NB4 (cell line): ENCODE data around the gene UNC5A.

ENCODE experiments used
- CTCF ChIP-seq: IDR thresholded peaks from one replicate; pipeline ENCODE4 v1.5.1; 2012; ENCODE audit warnings: low read depth, low read length
- MAX ChIP-seq: IDR thresholded peaks from 2 replicates; pipeline ENCODE4 v1.6.1; 2011; ENCODE audit warnings: low read depth, low read length
- MYC ChIP-seq: IDR thresholded peaks from 2 replicates; pipeline ENCODE4 v1.6.1; 2011; ENCODE audit warnings: low read depth, low read length
- POLR2A ChIP-seq: IDR thresholded peaks from 2 replicates; pipeline ENCODE4 v1.6.1; 2011; ENCODE audit warnings: mild to moderate bottlenecking; ENCODE audit not compliant: insufficient read length; ENCODE audit errors: extremely low read depth

DNA sequence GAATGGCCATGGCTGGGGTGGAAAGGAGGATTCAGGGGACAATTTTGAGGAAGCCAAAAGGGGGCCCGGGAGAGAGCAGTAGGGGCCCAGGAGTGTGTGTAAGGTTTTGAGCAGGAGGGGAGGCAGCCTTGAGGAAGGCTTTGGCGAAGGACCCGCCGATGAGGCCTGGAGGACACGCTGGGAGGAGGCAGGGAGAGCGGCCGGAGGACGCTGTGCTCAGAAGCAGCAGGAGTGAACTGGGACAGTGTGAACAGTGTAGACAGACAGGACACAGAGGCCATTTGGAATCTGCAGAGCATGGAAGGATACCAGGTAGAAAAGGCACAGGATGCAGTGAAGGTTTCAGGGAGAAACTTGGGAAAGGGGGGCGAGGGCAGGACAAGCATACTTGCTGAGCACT lies 14.9 kb downstream of the UNC5A start:
- TF ChIP-seq POLR2A (no peak), CTCF (no peak), MAX (no peak), MYC (no peak)
